GM19372 (cell line): Measurements from ENCODE around the gene CYRIA.
A peak's percentile ranks its signal among the peaks of the same experiment; 100 is the strongest.

Experiments used
- ATAC-seq: cut with Tn5 transposase; IDR thresholded peaks from one replicate; pipeline ENCODE4 v1.9.1; 2021; ENCODE audit warnings: mild to moderate bottlenecking, low read depth, moderate library complexity; ENCODE audit not compliant: unreplicated experiment

Gene CYRIA

DNA sequence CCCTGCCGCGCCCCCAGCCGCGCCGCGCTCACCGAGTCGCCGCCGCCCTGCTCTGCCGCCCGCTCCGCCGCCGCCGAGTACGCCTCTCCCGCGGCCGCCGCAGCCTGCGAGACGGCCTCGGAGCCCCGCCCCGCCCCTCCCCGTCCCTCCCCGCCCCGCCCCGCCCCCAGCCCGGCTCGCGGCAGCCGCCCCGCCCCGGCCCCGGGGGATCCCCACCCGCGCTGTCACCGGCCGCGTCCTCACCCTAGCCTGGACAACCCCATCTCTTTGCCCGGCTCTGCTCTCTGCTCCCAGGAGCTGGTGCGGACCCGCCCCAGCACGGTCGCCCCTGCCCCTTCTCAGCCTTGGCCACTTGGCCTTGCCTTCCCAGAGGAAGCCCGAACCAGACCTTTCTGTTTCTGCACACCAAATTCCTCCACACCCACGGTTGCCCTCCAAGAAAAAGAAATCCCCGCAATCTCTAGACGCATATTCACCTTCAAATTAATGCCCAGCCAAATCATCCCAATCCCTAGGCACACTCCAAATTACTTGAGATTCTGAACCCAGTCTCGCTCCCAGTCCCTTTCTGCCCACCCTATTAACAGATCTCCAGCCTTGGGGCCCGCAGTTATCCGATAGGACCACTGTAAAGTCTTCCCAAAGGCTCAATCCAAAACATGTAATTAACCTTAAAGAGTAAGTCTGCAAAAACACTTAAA, at the start of gene CYRIA:
CYRIA (minus strand) TSS at position 87 of the 701 bp plus-strand sequence. CDS start 77,715 bp downstream, outside the sequence.
- ATAC-seq = peak; percentile 58

DNA sequence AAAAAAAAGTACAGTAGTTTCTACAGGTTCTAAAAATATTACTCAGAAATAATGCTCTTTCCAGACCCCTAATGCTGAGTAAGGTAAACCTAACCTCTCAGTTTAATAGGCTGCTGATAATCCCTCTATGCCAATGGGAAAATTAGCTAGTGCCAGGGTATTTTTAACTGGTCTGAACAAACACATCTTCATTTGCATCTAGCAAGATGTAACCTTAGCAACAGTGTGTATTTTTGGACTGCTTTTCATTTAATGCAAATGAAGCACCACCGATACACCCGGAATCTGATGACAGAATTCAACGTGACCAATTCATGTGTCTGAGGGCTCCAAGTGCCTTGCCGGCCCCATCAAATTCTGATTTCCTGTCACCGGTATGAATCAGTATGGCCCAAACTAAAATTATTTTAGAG, 47.4 kb upstream of the CYRIA start:
- peak; percentile 75 for ATAC-seq

DNA sequence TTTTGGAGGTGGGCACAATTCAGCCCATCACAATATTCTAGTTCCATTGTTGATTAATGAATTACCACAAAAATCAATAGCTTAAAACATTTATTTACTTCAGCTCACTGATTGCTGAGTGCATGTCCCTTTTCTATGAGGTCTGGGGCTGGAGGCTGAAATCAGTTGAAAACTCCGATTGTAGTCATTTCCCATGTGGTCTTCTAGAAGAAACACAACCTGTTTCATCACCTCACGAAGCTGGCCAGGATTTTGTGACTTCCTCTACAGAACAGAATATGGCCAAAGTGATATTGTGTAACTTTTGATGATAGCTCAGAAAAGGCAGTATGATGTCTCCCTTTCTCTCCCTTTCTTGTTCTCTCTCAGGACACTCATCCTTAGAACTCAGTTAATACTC, 44.1 kb upstream of the CYRIA start:
- ATAC-seq = no peak

DNA sequence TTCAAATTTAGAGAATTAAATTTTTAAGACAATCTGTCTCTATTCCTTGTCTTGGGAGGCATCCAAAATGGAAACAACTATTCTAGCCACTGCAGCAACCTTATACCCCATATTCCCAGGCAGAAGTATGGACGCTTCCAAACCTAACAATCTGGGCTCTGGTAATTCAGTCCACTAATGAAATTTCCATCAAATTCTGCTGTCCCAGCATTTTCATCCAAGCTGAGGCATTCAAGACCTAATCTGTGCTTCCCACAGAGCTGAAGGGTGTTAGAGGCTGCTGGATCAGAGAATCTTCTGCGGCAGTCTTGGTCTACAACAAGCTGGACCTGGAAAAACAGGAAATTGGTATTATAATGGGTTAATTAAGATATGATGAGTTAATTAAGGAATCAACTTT, 42.5 kb upstream of the CYRIA start:
- no peak for ATAC-seq

DNA sequence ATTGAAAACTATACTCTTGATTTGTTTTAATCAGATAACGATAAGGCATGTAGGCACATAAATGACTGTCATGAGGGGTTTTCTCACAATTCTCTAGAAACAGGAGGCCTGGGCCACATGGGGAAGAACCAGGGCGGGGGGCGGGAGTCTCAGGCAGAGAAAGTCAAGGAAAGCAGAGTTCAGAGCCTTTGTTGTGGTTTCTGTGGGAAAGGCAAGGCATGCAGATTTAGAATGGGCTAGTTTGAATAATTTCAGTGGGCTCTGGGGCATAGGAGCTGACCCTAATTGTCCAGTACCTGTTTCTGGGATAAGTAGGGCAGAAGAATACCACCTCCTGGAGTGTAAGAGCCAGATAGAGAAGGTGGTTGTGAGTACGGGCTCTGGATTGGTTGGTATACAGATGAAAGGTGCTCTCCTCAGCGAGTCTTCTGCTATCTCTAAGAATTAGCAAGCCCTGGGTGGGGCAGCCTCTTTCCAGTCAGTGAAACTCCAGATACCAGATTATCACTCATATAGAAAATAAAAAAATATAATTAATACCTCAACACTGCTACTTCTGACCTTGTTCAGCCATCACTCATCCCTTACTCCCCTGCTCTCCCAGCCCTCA, 41.5 kb upstream of the CYRIA start:
- ATAC-seq = no peak

DNA sequence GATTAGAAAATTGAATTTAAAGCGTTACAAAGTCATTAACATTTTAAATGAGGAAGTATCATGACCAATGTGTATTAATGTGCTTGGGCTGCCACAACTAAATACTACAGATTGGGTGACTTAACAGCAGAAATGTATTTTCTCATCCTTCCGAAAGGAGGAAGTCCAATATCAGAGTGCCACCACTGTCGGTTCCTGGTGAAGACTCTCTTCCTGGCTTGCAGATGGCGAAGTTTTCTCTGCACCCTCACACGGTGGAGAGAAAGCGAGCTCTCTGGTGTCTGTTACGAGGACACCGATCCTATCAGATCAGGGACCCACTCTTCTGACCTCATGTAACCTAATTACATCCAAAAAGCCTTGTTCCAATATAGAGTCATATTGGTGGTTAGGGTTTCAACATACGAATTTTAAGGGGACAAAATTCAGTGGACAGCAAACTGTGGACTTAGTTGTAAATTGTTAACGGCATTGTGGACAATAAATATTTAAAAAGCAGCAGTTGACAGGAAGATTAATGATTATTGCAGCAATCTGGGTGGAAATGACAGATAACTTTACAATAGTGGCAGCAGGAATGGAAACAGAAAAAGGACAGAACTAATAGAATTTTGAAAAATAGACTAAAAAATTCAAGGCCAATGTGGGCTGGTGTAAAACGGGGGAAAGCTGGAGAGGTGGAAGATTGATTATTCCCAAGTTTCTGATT, 35.1 kb upstream of the CYRIA start:
- ATAC-seq = no peak

DNA sequence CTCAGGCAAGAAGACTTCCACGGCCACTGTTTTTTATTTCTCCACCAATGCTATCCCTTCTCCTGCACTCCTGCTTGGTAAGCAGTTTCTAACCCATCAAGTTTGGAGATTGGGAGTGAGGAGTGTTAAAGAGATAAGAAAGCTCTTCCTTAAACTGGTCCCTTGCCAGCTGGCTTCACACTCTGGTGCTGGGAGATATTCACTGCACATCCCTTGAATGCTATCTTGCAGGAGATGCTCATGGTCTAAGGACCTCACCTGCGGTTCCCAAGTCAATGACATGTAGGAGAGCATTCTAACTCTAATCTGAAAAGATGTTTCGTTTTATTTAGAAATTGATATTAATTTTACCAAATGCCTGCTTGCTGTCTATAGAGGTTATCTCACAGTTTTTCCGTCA, 28.2 kb upstream of the CYRIA start:
- ATAC-seq = no peak

DNA sequence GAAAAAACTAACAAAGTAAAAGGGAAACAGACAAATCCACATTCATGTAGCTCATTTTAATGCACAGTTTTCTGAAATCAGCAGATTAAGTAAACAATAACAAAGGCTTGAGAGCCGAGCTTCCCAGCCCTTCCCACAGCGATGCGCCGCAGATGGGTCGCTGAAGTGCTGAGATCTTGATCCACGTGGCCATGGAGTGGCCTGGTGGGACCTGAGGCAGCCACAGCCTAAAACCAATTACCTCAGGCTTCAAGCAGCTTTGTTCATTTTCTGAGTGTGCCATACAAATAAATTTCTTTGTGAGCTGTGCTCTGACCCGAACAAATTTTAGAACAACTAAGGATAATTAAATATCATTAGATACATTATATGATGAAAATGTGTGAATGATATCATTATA, 25.6 kb upstream of the CYRIA start:
- no peak for ATAC-seq

DNA sequence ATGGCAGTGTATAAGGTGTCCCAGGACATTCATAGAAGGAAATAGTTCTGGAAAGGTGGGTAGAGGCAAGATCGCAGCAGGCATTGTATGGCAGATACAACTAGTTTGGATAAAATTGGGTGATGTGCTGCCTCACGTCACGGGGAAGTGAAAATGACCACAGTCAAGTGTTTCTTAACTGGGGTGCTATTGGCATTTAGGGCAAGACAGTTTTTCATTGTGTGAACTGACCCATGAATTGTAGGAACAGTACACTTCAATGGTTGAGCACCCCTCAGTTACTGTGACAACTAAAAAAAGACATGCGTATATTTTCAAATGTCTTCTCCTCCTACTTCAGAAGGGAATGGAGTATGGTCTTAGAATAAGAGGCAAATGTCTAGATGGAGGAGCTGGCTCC, 22.3 kb upstream of the CYRIA start:
- no peak for ATAC-seq

DNA sequence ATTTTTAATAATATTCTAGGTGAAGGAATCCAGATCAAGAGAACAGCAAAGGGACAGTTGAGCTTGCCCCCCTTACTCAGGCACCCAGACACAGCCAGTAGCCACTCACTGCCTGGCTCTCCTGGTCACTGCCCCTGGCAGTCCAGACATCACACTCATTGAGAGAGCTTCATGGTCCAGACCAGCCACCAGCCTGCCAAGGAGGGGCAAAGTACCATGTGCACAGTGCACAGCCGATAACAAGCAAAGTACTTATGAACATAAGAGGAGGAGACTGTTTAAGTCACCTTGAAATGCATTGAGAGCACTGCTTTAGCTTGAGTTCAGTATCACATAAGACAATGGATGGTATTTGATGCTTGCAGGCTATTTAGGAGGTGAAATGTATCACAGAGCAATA, 21.6 kb upstream of the CYRIA start:
- ATAC-seq = no peak

DNA sequence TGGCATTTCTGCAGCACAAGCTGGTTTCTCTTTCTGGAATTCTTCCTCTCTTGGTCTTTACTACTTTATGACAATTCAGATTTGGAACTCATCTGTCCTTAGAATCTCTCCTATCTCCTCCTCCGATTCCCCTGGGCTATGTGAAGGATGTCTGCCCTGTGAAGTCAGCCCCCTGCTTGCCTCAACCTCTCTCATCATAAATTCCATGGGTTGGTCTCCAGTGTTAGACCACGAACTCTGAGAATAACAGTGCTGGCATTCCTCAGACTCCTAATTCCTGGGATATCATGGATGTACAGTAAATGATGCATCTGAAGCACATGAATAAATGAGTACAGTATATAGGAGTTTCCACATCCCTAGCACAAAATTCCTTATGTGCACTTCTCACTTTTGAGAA, 21.0 kb upstream of the CYRIA start:
- no peak for ATAC-seq

DNA sequence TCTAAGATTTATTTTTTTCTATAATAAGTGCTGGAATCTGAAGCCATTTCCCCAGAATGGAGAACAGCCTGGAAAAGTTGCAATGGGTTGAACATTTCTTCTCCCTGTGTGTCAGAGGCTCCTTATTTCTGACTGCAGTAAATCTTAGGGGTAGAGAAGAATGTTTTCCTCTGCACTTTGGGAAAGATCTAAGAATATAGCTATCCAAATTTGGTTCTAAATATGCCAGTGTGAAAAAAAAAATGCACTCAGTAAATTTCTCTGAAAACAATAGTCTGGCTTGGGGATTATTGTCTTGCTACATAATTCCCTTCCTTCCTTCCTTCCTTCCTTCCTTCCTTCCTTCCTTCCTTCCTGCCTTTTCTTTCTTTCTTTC, 19.7 kb upstream of the CYRIA start:
- no peak for ATAC-seq

DNA sequence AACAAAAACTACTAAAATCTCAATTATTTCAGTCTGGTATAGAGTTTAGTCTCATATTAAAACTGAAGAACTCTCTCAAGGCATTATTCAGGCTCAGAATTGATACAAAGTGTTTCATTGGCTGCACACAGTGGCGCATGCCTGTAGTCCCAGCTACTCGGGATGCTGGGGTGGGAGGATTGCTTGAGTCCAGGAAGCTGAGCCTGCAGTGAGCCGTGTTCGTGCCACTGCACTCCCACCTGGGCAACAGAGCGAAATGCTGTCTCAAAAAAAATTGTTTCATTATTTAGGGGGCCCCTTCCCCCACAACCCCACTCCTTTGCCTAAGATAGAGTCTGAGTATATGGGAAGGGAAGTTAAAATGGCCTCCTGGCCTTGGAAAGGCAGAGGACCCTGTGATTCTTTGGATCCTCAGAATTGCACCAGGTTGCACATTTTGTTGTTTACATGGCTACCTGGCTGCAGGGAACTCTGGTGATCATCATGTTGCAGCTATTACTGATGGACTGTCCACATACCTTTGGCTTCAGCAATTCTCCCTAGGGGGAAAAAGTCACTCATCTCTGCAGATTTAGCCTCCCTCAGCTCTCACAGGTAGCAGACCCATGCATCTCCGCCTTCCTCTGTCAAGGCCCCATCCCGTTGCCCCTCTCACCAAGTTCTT, 19.2 kb upstream of the CYRIA start:
- ATAC-seq = no peak

DNA sequence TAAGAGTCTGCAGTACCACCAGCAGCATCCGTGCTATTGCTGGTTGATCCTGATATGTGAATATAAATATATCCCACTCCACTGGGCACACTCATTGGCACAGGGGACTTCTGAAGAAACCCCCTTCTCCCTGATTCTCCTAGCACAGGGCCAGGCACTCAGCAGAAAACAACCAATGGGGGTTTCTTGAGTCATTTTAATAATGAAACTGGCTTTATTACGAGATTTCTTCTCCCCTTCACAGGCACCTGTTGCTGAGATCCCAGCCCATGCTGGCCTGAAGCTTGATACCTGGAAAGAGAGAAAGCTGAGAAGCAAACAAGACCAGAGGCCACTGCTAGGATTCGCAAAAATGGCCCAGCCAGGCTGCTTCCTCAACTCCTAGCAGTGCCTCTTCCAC, 17.9 kb upstream of the CYRIA start:
- ATAC-seq = no peak

DNA sequence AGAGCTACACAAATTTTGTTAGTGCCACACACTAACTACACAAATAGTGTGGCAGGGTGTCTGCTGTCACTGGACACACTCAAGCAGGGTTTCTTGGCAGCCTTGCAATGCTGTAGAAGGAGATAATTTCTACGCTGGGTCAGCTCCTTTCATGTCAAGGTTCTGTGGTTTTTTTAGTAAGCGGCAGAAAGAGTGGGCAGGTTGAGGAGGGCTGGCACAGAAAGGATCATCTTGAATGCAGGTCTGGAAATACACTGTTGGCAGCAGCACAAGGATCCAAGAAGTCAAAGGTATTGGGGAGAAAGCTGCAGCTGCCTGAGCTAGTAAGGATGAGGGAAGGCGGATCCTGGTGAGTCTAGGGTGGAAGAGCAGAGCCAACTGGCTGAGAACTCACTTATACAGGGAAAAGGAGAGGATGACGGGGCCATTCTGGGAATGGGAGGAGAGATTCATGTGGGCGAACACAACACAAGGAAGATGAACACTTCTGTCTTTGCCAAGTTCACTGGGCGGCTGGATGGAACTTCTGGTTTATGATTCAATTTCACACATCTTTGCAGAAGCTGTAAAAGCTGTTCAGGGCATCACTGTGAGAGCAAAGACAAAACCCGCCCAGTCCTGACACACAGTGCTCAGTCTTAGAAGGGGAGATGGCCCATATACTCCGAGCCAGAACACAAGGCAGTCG, 16.9 kb upstream of the CYRIA start:
- no peak for ATAC-seq

DNA sequence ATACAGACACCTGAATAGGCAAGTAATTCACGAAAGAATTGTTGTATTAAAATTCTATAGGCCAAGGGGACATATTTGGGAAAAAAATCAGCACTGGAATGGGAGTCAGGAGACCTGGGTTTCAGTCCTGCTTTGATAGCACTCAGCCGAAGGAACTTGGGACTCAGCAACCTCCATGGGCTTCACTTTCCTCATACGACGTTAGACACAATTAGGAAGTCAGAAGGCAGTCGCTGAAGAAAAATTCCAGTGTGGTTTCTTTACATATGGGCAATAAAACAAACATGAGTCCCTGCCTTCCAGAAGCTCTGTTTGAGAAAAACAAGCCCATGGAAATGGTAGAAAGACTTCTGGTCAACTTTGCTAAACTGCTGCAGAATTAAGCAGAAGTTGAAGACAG, 15.1 kb upstream of the CYRIA start:
- no peak for ATAC-seq

DNA sequence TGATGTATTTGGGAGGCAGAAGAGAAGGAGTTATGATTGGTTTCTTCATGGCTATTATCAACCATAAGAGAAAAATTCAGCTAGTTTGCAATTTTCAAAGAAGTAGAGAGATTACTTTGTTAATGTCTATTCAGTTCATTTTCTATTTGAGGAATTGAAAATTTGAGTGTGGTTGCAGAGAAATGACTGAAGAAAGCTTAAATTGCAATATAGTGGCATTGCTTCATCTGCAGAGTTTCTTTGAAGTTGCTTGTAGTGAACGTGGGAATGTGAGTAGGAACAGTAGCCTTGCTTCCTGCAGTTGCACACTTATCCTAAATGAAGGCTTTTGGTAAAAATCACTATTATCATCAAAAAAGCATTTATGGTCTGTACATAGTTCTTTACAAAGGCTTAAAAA, 14.7 kb upstream of the CYRIA start:
- no peak for ATAC-seq

DNA sequence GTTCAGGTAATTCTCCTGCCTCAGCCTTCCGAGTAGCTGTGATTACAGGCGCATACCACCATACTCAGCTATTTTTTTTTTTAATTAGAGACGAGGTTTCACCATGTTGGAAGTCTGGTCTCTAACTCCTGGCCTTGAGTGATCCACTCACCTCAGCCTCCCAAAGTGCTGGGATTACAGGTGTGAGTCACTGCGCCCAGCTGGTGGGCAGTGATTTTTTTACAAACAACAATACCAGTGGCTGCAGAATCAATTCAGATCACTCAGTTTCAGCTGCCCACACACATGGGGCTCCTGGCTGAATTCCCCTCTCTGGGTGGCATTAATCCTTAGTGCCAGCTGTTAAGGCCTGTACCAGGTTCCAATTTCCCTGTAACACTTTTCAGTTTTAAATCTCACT, 13.3 kb upstream of the CYRIA start:
- no peak for ATAC-seq

DNA sequence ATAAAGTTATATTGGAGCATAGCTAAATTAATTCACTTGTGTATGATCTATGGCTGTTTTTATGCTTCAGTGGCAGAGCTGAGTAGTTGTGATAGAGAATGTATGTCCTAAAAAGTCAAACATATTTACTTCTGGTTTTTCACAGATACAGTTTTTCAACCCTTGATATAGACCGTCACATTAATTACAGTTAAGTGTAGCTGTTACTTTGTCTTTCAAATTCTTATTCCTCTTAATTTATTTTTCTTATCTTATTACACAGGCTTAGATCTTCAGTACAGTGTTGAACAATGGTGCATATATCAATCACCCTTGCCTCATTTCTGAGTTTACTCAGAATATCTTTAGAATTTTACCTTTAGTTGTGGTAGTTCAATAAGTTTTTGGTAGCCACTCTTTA, 12.2 kb upstream of the CYRIA start:
- ATAC-seq = no peak

DNA sequence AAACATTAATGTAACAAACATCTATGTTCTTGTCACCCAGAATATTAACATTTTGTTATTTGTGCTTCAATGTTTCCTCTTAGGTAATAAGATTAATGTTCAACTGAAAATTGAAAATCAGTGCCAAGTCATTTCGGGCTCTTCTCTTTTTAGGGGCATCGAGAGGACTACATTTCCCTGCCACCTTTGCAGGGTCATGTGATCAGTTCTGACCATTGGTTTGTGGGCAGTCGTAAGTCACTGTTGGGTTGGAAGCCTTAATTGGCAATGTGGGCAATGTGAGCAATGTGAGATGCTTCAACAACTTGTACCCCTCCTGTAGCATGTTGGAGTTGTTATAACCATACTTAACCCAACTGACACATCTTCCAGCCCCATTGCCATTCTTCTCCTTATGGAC, 10.1 kb upstream of the CYRIA start:
- no peak for ATAC-seq

DNA sequence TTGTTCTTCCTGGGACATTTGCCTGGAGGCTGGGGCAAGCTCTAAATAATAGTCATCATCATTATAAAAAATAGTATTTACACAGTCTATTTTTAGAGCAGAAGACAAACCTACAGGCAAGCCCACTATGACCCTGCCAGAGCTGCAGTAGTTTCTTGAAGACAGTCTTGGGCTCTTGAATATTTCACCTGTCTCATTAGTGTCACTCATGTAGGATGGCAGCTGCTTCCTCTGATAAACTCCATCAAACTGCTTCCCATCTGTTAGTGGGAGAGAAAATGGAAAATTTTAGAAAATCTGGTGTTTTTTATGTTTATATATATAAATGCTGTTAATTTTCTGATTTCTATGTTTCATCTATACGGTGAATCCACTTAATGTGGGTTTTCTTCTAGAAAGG, 8.5 kb upstream of the CYRIA start:
- no peak for ATAC-seq
